ENCODE measurements around the gene CHEK1. TPM values are rescaled to one million over a fixed set of nuclear protein-coding genes. Genes with fewer than 3 reads are reported as not detected.
"Not testable (repeated sequence)": the region's sequence is repeated elsewhere in the genome, so short reads cannot be mapped to it uniquely, and the experiment has no call there.

Gene CHEK1
- 100 to 1,000 TPM; 134 to 139 TPM for total RNA-seq

GRCh38 chr11:125624756-125625213 lies at the start of gene CHEK1:
Gene CHEK1 (plus strand): TSS chr11:125625163. CDS start chr11:125626769, 1,606 bp downstream.
- TF ChIP-seq, protein P1, sequence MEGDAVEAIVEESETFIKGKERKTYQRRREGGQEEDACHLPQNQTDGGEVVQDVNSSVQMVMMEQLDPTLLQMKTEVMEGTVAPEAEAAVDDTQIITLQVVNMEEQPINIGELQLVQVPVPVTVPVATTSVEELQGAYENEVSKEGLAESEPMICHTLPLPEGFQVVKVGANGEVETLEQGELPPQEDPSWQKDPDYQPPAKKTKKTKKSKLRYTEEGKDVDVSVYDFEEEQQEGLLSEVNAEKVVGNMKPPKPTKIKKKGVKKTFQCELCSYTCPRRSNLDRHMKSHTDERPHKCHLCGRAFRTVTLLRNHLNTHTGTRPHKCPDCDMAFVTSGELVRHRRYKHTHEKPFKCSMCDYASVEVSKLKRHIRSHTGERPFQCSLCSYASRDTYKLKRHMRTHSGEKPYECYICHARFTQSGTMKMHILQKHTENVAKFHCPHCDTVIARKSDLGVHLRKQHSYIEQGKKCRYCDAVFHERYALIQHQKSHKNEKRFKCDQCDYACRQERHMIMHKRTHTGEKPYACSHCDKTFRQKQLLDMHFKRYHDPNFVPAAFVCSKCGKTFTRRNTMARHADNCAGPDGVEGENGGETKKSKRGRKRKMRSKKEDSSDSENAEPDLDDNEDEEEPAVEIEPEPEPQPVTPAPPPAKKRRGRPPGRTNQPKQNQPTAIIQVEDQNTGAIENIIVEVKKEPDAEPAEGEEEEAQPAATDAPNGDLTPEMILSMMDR (IDR thresholded peaks at IDR 0.05), result no peak
- no peaks in the 10 kb centered on the region for H3K27me3 Mint-ChIP-seq
- no peaks in the 10 kb centered on the region for H3K9me3 Mint-ChIP-seq
- ATAC-seq, result no peak
- POLR2A ChIA-PET, result interaction anchor here (0.7 to 5.7 kb wide), 12 partner anchors 8 to 619 kb away, joined by 3 to 43 read pairs (median 4); partner anchors contain the start of genes EI24, HYLS1, PUS3 and STT3A
- peak within 1 kb of the TSS; percentile 97 for H3K27ac Mint-ChIP-seq
- intact Hi-C loops (cut with micrococcal nuclease), result loop anchor here (2.0 to 10.0 kb wide), 2 partner anchors 32 to 250 kb away; partner anchors contain the start of gene STT3A
- no peak for DNase-seq
- H3K4me1 Mint-ChIP-seq (ENCODE audit: low read depth), result peaks cover 22% of the 10 kb centered on the region
- H3K36me3 Mint-ChIP-seq (ENCODE audit: low read depth), result peaks cover 53% of the 10 kb centered on the region
- CTCF ChIA-PET, result interaction anchor here (0.7 to 2.8 kb wide), 4 partner anchors 8 to 278 kb away, joined by 3 to 8 read pairs (median 4); partner anchors contain the start of gene PUS3
- H3K4me3 Mint-ChIP-seq, result peak within 1 kb of the TSS; percentile 93

- intact Hi-C loops (cut with micrococcal nuclease); POLR2A ChIA-PET; CTCF ChIA-PET; DNase-seq; H3K4me1 Mint-ChIP-seq (ENCODE audit: low read depth); H3K4me3 Mint-ChIP-seq; H3K27me3 Mint-ChIP-seq; ATAC-seq; H3K9me3 Mint-ChIP-seq; H3K27ac Mint-ChIP-seq: not testable (repeated sequence)
- H3K36me3 Mint-ChIP-seq (ENCODE audit: low read depth), result peaks cover 53% of the 10 kb centered on the region
Measured at GRCh38 chr11:125577181-125577580, 47.8 kb upstream of the CHEK1 start.

GRCh38 chr11:125578783-125579182 lies 46.2 kb upstream of the CHEK1 start:
- no peak overlapping the region for H3K27ac Mint-ChIP-seq
- H3K4me1 Mint-ChIP-seq (ENCODE audit: low read depth), result peaks cover 2% of the 10 kb centered on the region
- CTCF ChIA-PET, result no interaction called here
- H3K9me3 Mint-ChIP-seq, result no peaks in the 10 kb centered on the region
- intact Hi-C loops (cut with micrococcal nuclease), result no loop called here
- POLR2A ChIA-PET, result no interaction called here
- TF ChIP-seq, protein P1 (IDR thresholded peaks at IDR 0.05), result no peak
- no peaks in the 10 kb centered on the region for H3K27me3 Mint-ChIP-seq
- DNase-seq (no peak), ATAC-seq (no peak)
- H3K36me3 Mint-ChIP-seq (ENCODE audit: low read depth), result peaks cover 51% of the 10 kb centered on the region
- H3K4me3 Mint-ChIP-seq, result no peak overlapping the region

DNA sequence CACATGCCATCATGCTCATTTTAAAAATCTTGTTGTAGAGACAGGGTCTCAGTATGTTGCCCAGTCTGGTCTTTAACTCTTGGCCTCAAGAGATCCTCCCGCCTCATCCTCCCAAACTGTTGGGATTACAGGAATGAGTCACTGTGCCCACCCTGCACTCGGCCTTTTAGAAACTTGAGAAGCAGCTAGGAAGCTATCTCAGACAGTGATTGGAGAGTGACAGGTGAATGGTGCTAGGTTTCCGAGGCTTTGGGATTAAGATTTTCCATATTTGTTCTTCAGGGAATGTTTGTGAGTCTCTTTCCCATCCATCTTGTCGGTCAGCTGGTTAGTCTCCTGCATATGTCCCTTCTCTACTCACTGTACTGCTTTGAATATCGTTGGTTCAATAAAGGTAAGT lies 45.2 kb upstream of the CHEK1 start:
- peaks cover 54% of the 10 kb centered on the region for H3K36me3 Mint-ChIP-seq (ENCODE audit: low read depth)
- TF ChIP-seq, protein P1 (IDR thresholded peaks at IDR 0.05), result no peak
- ChIA-PET POLR2A (interaction anchor here (1.8 kb wide), 1 partner anchor 9 kb away, joined by 10 read pairs; the partner anchor contains the start of gene EI24), CTCF (interaction anchor here (1.0 kb wide), 1 partner anchor 23 kb away, joined by 3 read pairs; no protein-coding TSS in a partner anchor)
- no peak for ATAC-seq
- intact Hi-C loops (cut with micrococcal nuclease), result no loop called here
- H3K27ac Mint-ChIP-seq, result no peak overlapping the region
- H3K9me3 Mint-ChIP-seq, result no peaks in the 10 kb centered on the region
- no peak for DNase-seq
- no peaks in the 10 kb centered on the region for H3K27me3 Mint-ChIP-seq
- H3K4me3 Mint-ChIP-seq, result no peak overlapping the region
- no peaks in the 10 kb centered on the region for H3K4me1 Mint-ChIP-seq (ENCODE audit: low read depth)

DNA sequence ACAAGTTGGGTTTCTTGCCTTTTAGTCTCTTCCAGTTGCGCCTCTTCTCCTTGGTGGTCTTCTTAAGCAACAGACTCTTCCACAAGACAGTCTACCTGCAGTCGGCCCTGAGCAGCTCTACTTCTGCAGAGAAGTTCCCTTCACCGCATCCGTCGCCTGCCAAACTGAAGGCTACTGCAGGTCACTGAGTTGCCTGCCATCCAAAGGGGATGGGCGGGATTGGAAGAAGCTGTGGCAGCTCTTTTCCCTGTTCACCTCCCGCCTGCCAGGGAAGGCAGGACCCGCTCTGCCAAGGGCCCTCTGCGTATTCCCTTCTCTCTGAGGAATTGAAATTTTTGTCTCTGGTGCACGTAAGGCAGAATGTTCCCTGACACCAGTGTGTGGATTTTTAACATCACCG lies 41.5 kb upstream of the CHEK1 start:
- Mint-ChIP-seq H3K36me3 (ENCODE audit: low read depth) (peaks cover 34% of the 10 kb centered on the region), H3K27me3 (no peaks in the 10 kb centered on the region), H3K4me1 (ENCODE audit: low read depth) (no peaks in the 10 kb centered on the region), H3K27ac (no peak overlapping the region), H3K4me3 (no peak overlapping the region), H3K9me3 (no peaks in the 10 kb centered on the region)
- intact Hi-C loops (cut with micrococcal nuclease), result no loop called here
- ChIA-PET POLR2A (interaction anchor here (0.8 to 2.6 kb wide), 2 partner anchors 9 to 14 kb away, joined by 3 to 6 read pairs; partner anchors contain the start of genes EI24 and STT3A), CTCF (interaction anchor here (1.3 kb wide), 1 partner anchor 9 kb away, joined by 4 read pairs; the partner anchor contains the start of gene STT3A)
- TF ChIP-seq, protein P1 (IDR thresholded peaks at IDR 0.05), result no peak
- no peak for DNase-seq
- no peak for ATAC-seq

Measured in activated CD8-positive, alpha-beta T cell treated with anti-CD3 and anti-CD28 coated beads for 36 hours (primary cell).